Lower leg skin (tissue), 4 donors: ENCODE results near the gene EEF1AKMT3. TPM values are rescaled to one million over a fixed set of nuclear protein-coding genes. Genes with fewer than 3 reads are reported as not detected.

Source experiments
- DNase-seq, 2 donors: peaks; one replicate each; pipeline ENCODE4 v3.0.0-alpha.2; 2019; ENCODE audit warnings: low spot score in 2 of 2
- H3K4me3 ChIP-seq: fragments of 200-600 bp; sonication (generic); 2 replicates; pipeline ENCODE4 v1.5.1; 2017; ENCODE audit warnings: mild to moderate bottlenecking, low read depth; ENCODE audit not compliant: poor library complexity, severe bottlenecking
- CTCF ChIP-seq, 3 donors: fragments of 450-650 bp; IDR thresholded peaks; one replicate each; pipeline ENCODE4 v1.5.1; 2016; ENCODE audit warnings: antibody characterized with exemption in 3 of 3, mild to moderate bottlenecking in 3 of 3, moderate library complexity in 2 of 3
- POLR2A ChIP-seq, 2 donors: fragments of 450-650 bp; IDR thresholded peaks; one replicate each; pipeline ENCODE4 v1.6.1; 2016 to 2017; ENCODE audit warnings: antibody characterized with exemption in 2 of 2, mild to moderate bottlenecking in 1 of 2, moderate library complexity in 1 of 2
- WGBS, 2 donors: methylation state at CpG; one replicate each; pipeline ENCODE4 v1.1.5; 2018; 5-methylcytosine and 5-hydroxymethylcytosine counted together
- intact Hi-C: fragments of 100-400 bp; cut with DNase I; formaldehyde crosslinking; loops from one replicate; pipeline ENCODE4 v1.15.0; 2023; ENCODE audit warnings: low total_unique reads
- total RNA-seq, 4 donors: library from RNA; depleted of rRNA; stranded (reverse); fragments of >200 nt; gene quantifications; one replicate each; pipeline ENCODE4 v1.1.0, GENCODE V29; 2016

Gene EEF1AKMT3
- total RNA-seq, 4 donors from 2014 or later = 6.3 to 13.2 (median 9.9) TPM

DNA sequence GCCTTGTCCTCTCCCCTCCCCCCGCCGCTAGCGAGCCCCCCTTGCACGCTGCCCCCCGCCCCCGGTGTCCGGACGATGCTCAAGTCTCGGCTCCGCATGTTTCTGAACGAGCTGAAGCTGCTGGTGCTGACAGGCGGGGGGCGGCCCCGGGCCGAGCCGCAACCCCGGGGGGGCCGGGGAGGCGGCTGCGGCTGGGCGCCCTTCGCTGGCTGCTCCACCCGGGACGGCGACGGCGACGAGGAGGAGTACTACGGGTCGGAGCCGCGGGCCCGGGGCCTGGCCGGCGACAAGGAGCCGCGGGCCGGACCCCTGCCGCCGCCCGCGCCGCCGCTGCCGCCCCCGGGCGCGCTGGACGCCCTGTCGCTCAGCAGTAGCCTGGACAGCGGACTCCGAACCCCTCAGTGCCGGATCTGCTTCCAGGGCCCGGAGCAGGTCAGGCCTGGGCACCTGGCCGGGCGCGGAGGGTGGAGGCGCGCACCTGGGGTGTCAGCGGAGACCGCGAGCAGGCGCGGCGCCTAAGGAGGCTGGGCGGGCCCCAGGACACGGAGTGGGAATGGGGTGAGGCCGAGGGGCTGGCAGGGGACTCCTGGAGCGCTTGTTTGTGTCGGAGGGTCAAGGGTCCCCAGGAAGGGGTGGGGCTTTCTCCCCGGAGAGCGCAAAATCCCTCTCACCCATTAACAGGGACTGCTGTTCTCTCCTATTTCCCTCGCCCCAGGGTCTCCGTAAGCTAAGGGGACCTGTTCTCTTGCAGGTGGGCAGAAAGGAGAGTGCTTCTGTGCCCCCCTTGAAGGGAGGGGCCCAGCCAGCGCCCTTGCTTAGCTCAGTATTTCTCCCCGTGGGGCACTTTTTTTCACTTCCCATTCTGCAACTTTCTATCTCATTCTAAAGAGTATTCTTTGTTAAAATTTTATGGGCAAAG is 16.7 kb upstream of the EEF1AKMT3 start:
- intact Hi-C loops = no loop called here
- peak overlapping the region; percentile 45 for H3K4me3 ChIP-seq
- DNase-seq = no peak
- WGBS, 2 donors = 2 to 15% methylated on average over 8 to 38 of the region's 76 CpGs
- TF ChIP-seq CTCF (IDR thresholded peaks at IDR 0.05) (no peak), POLR2A (IDR thresholded peaks at IDR 0.05) (no peak)

DNA sequence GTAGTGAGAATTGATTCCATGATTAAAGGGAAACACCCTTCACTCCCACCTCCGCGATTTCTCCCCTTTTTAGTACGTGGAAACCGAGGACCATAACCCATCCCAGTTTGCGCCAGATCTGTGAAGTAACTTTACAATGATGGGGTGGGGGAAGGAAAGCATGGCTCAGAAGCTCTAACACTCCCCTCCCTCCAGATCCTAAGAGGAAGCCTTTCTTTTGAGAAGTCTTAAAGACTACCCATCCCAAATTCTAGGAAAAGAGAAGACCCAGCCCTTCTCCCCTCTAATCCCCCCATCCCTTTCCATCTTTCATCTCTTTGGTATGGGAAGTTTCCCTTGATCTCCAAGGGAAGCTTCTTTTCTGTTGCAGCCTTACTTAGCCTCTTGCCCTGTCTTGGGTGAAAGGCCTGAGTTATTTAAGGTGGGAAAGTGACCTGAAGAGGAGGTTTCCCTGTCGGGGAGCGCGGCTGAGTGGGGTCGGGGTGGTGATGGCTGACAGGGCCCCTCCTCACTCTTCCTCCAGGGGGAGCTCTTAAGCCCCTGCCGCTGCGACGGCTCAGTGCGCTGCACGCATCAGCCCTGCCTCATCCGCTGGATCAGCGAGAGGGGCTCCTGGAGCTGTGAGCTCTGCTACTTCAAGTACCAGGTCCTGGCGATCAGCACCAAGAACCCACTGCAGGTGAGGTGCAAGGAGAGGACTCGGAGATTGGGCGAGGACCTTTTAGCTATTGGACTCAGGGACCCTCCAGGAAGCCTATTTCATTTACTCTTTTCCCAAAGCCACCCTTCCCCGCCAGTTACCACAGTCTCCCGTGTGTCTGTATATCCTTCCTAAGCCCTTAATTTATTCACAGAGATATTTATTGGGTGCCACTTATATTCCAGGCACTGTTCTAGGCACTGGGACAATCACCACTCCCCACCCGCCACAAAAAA is 15.7 kb upstream of the EEF1AKMT3 start:
- H3K4me3 ChIP-seq = no peak overlapping the region
- no peak for TF ChIP-seq POLR2A (IDR thresholded peaks at IDR 0.05)
- TF ChIP-seq CTCF (IDR thresholded peaks at IDR 0.05) = no peak
- intact Hi-C loops = no loop called here
- WGBS, 2 donors = 51 to 58% methylated on average over 22 of the region's 22 CpGs
- DNase-seq = no peak

- TF ChIP-seq CTCF (IDR thresholded peaks at IDR 0.05) (no peak), POLR2A (IDR thresholded peaks at IDR 0.05) (no peak)
- DNase-seq = no peak
- WGBS, 2 donors = 90 to 94% methylated on average over 4 of the region's 4 CpGs
- intact Hi-C loops = no loop called here
- H3K4me3 ChIP-seq = no peak overlapping the region
These were observed 14.6 kb upstream of the EEF1AKMT3 start for GRCh38 chr12:57757771-57758170.

- WGBS, 2 donors = 88 to 91% methylated on average over 16 to 25 of the region's 25 CpGs
- TF ChIP-seq CTCF (IDR thresholded peaks at IDR 0.05) (no peak), POLR2A (IDR thresholded peaks at IDR 0.05) (no peak)
These were observed 13.7 kb upstream of the EEF1AKMT3 start for GRCh38 chr12:57758552-57759359.

GRCh38 chr12:57759360-57759980 is 12.9 kb upstream of the EEF1AKMT3 start:
- intact Hi-C loops = no loop called here
- DNase-seq = no peak
- WGBS, 2 donors = 31 to 35% methylated on average over 3 of the region's 3 CpGs
- no peak overlapping the region for H3K4me3 ChIP-seq
- TF ChIP-seq CTCF (IDR thresholded peaks at IDR 0.05) (no peak), POLR2A (IDR thresholded peaks at IDR 0.05) (no peak)

More at GRCh38 chr12:57758552-57759359, 13.7 kb upstream of the EEF1AKMT3 start:
- no peak overlapping the region for H3K4me3 ChIP-seq
- no peak for DNase-seq
- intact Hi-C loops = no loop called here
